ENCODE results near the gene SEL1L3. TPM values are rescaled to one million over a fixed set of nuclear protein-coding genes. Genes with fewer than 3 reads are reported as not detected.

Gene SEL1L3
- total RNA-seq, 2 donors from 2014 or later, result 14.9 to 24.5 TPM

DNA sequence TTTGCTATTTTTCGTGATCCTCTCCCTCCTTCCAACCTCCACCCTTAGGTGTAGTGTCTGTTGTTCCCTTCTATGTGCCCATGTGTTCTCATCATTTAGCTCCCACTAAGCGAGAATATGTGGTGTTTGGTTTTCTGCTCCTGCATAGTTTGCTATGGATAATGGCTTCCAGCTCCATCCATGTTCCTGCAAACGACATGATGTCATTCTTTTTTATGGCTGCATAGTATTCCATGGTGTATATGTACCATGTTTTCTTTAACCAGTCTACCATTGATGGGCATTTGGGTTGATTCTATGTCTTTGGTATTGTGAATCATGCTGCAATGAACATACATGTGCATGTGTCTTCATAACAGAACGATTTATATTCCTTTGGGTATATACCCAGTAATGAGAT lies 102.7 kb downstream of the SEL1L3 start:
- no peaks in the 10 kb centered on the region for H3K9me3 ChIP-seq (ENCODE audit: control insufficient read depth, low read length)
- Mint-ChIP-seq H3K36me3 (ENCODE audit: low read depth) (peaks cover 9% of the 10 kb centered on the region), H3K27me3 (ENCODE audit: insufficient read depth) (no peaks in the 10 kb centered on the region), H3K4me3 (no peak overlapping the region), H3K27ac (no peak overlapping the region), H3K4me1 (no peaks in the 10 kb centered on the region), H3K9me3 (no peaks in the 10 kb centered on the region)
- no peak overlapping the region for H3K4me3 ChIP-seq (ENCODE audit: low read length)
- DNase-seq, result no peak
- no peaks in the 10 kb centered on the region for H3K36me3 ChIP-seq (ENCODE audit: control insufficient read depth, insufficient read depth, low read length)
- TF ChIP-seq CTCF (conservative IDR thresholded peaks at IDR 0.05), result no peak
- H3K9ac ChIP-seq (ENCODE audit: extremely low read depth, low read length, poor library complexity, severe bottlenecking), result no peak overlapping the region
- WGBS, 2 experiments (ENCODE audit: insufficient coverage in 1 of 2, insufficient read length in 1 of 2), result 92 to 95% methylated on average over 2 to 4 of the region's 4 CpGs
- H3K27me3 ChIP-seq (ENCODE audit: control insufficient read depth, insufficient read depth, low read length, poor library complexity, severe bottlenecking), result no peaks in the 10 kb centered on the region
- H3K27ac ChIP-seq (ENCODE audit: low read depth, low read length), result no peak overlapping the region
- no peaks in the 10 kb centered on the region for H3K4me1 ChIP-seq (ENCODE audit: control insufficient read depth, insufficient read depth, low read length)

- Mint-ChIP-seq H3K27me3 (ENCODE audit: insufficient read depth) (no peaks in the 10 kb centered on the region), H3K9me3 (no peaks in the 10 kb centered on the region), H3K4me1 (no peaks in the 10 kb centered on the region), H3K27ac (no peak overlapping the region), H3K36me3 (ENCODE audit: low read depth) (peaks cover 7% of the 10 kb centered on the region), H3K4me3 (no peak overlapping the region)
- Histone ChIP-seq H3K9me3 (ENCODE audit: control insufficient read depth, low read length) (no peaks in the 10 kb centered on the region), H3K27me3 (ENCODE audit: control insufficient read depth, insufficient read depth, low read length, poor library complexity, severe bottlenecking) (no peaks in the 10 kb centered on the region), H3K9ac (ENCODE audit: extremely low read depth, low read length, poor library complexity, severe bottlenecking) (no peak overlapping the region), H3K27ac (ENCODE audit: low read depth, low read length) (no peak overlapping the region), H3K4me3 (ENCODE audit: low read length) (no peak overlapping the region), H3K4me1 (ENCODE audit: control insufficient read depth, insufficient read depth, low read length) (no peaks in the 10 kb centered on the region), H3K36me3 (ENCODE audit: control insufficient read depth, insufficient read depth, low read length) (no peaks in the 10 kb centered on the region)
- WGBS, 2 experiments (ENCODE audit: insufficient coverage in 1 of 2, insufficient read length in 1 of 2), result 94 to 99% methylated on average over 8 of the region's 8 CpGs
- no peak for DNase-seq
- TF ChIP-seq CTCF (conservative IDR thresholded peaks at IDR 0.05), result no peak
Observed at GRCh38 chr4:25759101-25759500, 103.7 kb downstream of the SEL1L3 start.

- Mint-ChIP-seq H3K4me1 (no peaks in the 10 kb centered on the region), H3K27ac (no peak overlapping the region), H3K9me3 (no peaks in the 10 kb centered on the region), H3K36me3 (ENCODE audit: low read depth) (peaks cover 7% of the 10 kb centered on the region), H3K27me3 (ENCODE audit: insufficient read depth) (no peaks in the 10 kb centered on the region), H3K4me3 (no peak overlapping the region)
- 94 to 98% methylated on average over 6 to 8 of the region's 8 CpGs for WGBS, 2 experiments (ENCODE audit: insufficient coverage in 1 of 2, insufficient read length in 1 of 2)
- Histone ChIP-seq H3K36me3 (ENCODE audit: control insufficient read depth, insufficient read depth, low read length) (no peaks in the 10 kb centered on the region), H3K4me1 (ENCODE audit: control insufficient read depth, insufficient read depth, low read length) (no peaks in the 10 kb centered on the region), H3K27me3 (ENCODE audit: control insufficient read depth, insufficient read depth, low read length, poor library complexity, severe bottlenecking) (no peaks in the 10 kb centered on the region), H3K27ac (ENCODE audit: low read depth, low read length) (no peak overlapping the region), H3K9me3 (ENCODE audit: control insufficient read depth, low read length) (no peaks in the 10 kb centered on the region), H3K9ac (ENCODE audit: extremely low read depth, low read length, poor library complexity, severe bottlenecking) (no peak overlapping the region), H3K4me3 (ENCODE audit: low read length) (no peak overlapping the region)
- TF ChIP-seq CTCF (conservative IDR thresholded peaks at IDR 0.05), result no peak
- DNase-seq, result no peak
Observed at GRCh38 chr4:25757452-25757851, 105.3 kb downstream of the SEL1L3 start.

Measured in endodermal cell (in vitro differentiated cells).